HepG2 (cell line): Measurements from ENCODE around the gene TROAP. TPM values are rescaled to one million over a fixed set of nuclear protein-coding genes. Genes with fewer than 3 reads are reported as not detected.

ENCODE experiments used
- ATRX ChIP-seq: sonication (generic); formaldehyde crosslinking; IDR thresholded peaks from 2 replicates; pipeline ENCODE4 v1.4.0; 2020; ENCODE audit warnings: missing genetic modification reagents, borderline replicate concordance
- CHD4 ChIP-seq: fragments of 200-600 bp; sonication (generic); IDR thresholded peaks from 2 replicates; pipeline ENCODE4 v1.7.0; 2017; ENCODE audit warnings: mild to moderate bottlenecking, low read length, borderline replicate concordance
- GATAD1 ChIP-seq: IDR thresholded peaks from 2 replicates; pipeline ENCODE4 v1.6.1; 2016; ENCODE audit warnings: missing genetic modification reagents, missing compliant biosample characterization
- JUND ChIP-seq: sonication (generic); formaldehyde crosslinking; IDR thresholded peaks from 2 replicates; pipeline ENCODE4 v1.8.0; 2022; ENCODE audit warnings: mild to moderate bottlenecking, missing genetic modification reagents
- MAZ ChIP-seq, 2 experiments: sonication (generic) in 1 of 2; formaldehyde crosslinking in 1 of 2; IDR thresholded peaks; 2 replicates each; pipeline versions ENCODE4 v1.5.0 to v1.6.1; 2012 to 2020; ENCODE audit warnings: low read depth in 2 of 2, mild to moderate bottlenecking in 2 of 2, borderline replicate concordance in 1 of 2, improper control_type of control experiment in 1 of 2, low read length in 1 of 2, missing genetic modification reagents in 1 of 2, moderate library complexity in 1 of 2
- MBD4 ChIP-seq: IDR thresholded peaks from 2 replicates; pipeline ENCODE4 v1.6.1; 2012; ENCODE audit warnings: low read length, inconsistent platforms, borderline replicate concordance
- MED13 ChIP-seq: sonication (generic); formaldehyde crosslinking; IDR thresholded peaks from 2 replicates; pipeline ENCODE4 v1.5.0; 2020; ENCODE audit warnings: missing genetic modification reagents
- MIXL1 ChIP-seq: IDR thresholded peaks from 2 replicates; pipeline ENCODE4 v1.6.1; 2016
- PLRG1 ChIP-seq: fragments of 450-650 bp; conservative IDR thresholded peaks from 2 replicates; pipeline ENCODE4 v1.6.1; 2016
- PRMT3 ChIP-seq: sonication (generic); formaldehyde crosslinking; IDR thresholded peaks from 2 replicates; pipeline ENCODE4 v1.8.1; 2022; ENCODE audit warnings: low read depth, mild to moderate bottlenecking, moderate library complexity, missing genetic modification reagents, borderline replicate concordance
- REPIN1 ChIP-seq: sonication (generic); formaldehyde crosslinking; IDR thresholded peaks from 2 replicates; pipeline ENCODE4 v1.8.0; 2022; ENCODE audit warnings: missing genetic modification reagents, low read depth, mild to moderate bottlenecking, borderline replicate concordance
- TAF1 ChIP-seq: sonication (generic); formaldehyde crosslinking; IDR thresholded peaks from 2 replicates; pipeline ENCODE4 v1.4.0; 2020; ENCODE audit warnings: missing genetic modification reagents
- TBL1XR1 ChIP-seq: fragments of 150-350 bp; IDR thresholded peaks from 2 replicates; pipeline ENCODE4 v1.6.1; 2014; ENCODE audit warnings: borderline replicate concordance, low read length; ENCODE audit not compliant: partially characterized antibody
- THYN1 ChIP-seq: sonication (generic); formaldehyde crosslinking; IDR thresholded peaks from 2 replicates; pipeline ENCODE4 v1.8.1; 2023; ENCODE audit warnings: low read depth, mild to moderate bottlenecking, moderate library complexity, missing genetic modification reagents, borderline replicate concordance
- ZBTB3 ChIP-seq: sonication (generic); formaldehyde crosslinking; IDR thresholded peaks from 2 replicates; pipeline ENCODE4 v1.4.0; 2020; ENCODE audit warnings: low read depth, mild to moderate bottlenecking, moderate library complexity, missing genetic modification reagents, borderline replicate concordance
- ZFY ChIP-seq: sonication (generic); formaldehyde crosslinking; IDR thresholded peaks from 2 replicates; pipeline ENCODE4 v1.4.0; 2020; ENCODE audit warnings: missing genetic modification reagents
- ZNF335 ChIP-seq: sonication (generic); formaldehyde crosslinking; IDR thresholded peaks from 2 replicates; pipeline ENCODE4 v1.4.0; 2020; ENCODE audit warnings: missing genetic modification reagents
- ZNF350 ChIP-seq: sonication (generic); formaldehyde crosslinking; IDR thresholded peaks from 2 replicates; pipeline ENCODE4 v1.4.0; 2020; ENCODE audit warnings: mild to moderate bottlenecking, low read depth, missing genetic modification reagents, borderline replicate concordance
- ZNF556 ChIP-seq: sonication (generic); formaldehyde crosslinking; IDR thresholded peaks from 2 replicates; pipeline ENCODE4 v1.4.0; 2020; ENCODE audit warnings: mild to moderate bottlenecking, missing genetic modification reagents, borderline replicate concordance
- ZNF629 ChIP-seq: sonication (generic); formaldehyde crosslinking; conservative IDR thresholded peaks from 2 replicates; pipeline ENCODE4 v1.5.0; 2020; ENCODE audit warnings: missing genetic modification reagents
- ZNF709 ChIP-seq: sonication (generic); formaldehyde crosslinking; IDR thresholded peaks from 2 replicates; pipeline ENCODE4 v1.5.0; 2020; ENCODE audit warnings: mild to moderate bottlenecking, missing genetic modification reagents
- polyA plus RNA-seq, 8 experiments: library from polyadenylated mRNA; depleted of rRNA in 3 of 8; stranded (reverse) in 7 of 8; unstranded in 1 of 8; fragments of >200 nt; fragmentation: Illumina TruSeq in 4 of 8; extraction: Trizol in 4 of 8; gene quantifications; 2 replicates each; pipeline versions ENCODE4 v1.2.1 to v1.2.3, GENCODE V29; 2011 to 2016; ENCODE audit warnings: low read depth in 4 of 8, missing spikeins in 1 of 8, mixed read lengths in 1 of 8; ENCODE audit not compliant: insufficient read depth in 1 of 8
- total RNA-seq, 5 experiments: library from RNA; depleted of rRNA; stranded (reverse); fragments of >200 nt; fragmentation: Illumina TruSeq; extraction: Trizol; gene quantifications; 2 replicates each; pipeline ENCODE4 v1.2.3, GENCODE V29; 2016; ENCODE audit warnings: low read depth in 1 of 5
- TF ChIP-seq, protein P1 (sequence below): sonication (generic); formaldehyde crosslinking; IDR thresholded peaks from 2 replicates; pipeline ENCODE4 v1.5.0; 2020; ENCODE audit warnings: mild to moderate bottlenecking, missing genetic modification reagents
- TF ChIP-seq, protein P2 (sequence below): sonication (generic); formaldehyde crosslinking; IDR thresholded peaks from 2 replicates; pipeline ENCODE4 v1.5.0; 2020; ENCODE audit warnings: missing genetic modification reagents
- TF ChIP-seq, protein P3 (sequence below): IDR thresholded peaks from 2 replicates; pipeline ENCODE4 v1.6.1; 2012; ENCODE audit warnings: low read depth, low read length, improper control_type of control experiment

Gene TROAP
- total and polyA plus RNA-seq, 2 of the 13 experiments (the other 11 are each of a cell fraction or from before 2014, with no cell fraction given), result 22.5 to 30.9 TPM

DNA sequence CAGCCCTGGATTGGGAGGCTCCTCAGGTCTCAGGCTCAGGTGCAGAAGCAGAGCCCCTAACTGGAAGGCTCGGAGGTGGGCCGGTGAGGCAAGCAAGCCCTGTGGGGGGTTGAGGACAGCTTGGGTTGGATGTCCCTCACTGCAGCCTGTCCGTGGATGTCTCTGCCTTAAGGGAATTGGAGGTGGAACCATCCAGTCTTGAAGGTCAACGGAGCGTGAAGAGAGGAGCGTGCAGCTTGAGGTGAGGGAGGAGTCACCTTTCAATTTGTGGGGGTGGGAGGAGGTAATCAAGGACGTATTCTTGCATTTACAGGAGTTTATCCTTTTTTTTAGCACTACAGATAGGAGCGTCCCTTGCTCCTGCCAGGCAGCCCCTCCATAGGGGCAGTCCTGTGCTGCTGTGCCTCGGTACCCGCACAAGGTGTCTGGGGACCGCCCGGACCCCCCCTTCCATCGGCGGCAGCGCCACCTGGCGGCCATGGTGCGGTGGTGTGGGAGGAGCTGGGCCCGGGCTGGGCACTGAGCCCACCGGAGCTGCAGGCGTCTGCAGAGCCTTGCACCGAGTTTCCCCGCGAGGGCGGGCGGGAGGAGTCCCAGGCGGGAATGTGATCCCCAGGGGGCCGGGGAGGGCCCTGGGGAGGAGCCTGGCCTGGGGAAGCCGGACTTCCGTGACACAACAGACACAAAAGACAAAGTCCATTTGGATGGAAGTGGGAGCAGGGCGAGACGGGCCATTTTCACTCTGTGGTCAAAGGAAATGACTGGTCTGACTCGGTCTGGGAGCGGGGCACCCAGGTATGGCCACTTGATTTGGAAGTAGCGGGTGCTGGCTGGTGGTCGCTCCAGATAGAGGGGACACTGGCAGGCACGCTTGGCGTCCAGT, 24.5 kb downstream of the TROAP start (continued):
- 0 out of 2 replicates have a peak, but pooled peaks have one; percentile 23 for TF ChIP-seq ZNF709 (CRISPR knock-in tag)
- no peak for TF ChIP-seq THYN1
- no peak for TF ChIP-seq PLRG1
- TF ChIP-seq, protein P1, sequence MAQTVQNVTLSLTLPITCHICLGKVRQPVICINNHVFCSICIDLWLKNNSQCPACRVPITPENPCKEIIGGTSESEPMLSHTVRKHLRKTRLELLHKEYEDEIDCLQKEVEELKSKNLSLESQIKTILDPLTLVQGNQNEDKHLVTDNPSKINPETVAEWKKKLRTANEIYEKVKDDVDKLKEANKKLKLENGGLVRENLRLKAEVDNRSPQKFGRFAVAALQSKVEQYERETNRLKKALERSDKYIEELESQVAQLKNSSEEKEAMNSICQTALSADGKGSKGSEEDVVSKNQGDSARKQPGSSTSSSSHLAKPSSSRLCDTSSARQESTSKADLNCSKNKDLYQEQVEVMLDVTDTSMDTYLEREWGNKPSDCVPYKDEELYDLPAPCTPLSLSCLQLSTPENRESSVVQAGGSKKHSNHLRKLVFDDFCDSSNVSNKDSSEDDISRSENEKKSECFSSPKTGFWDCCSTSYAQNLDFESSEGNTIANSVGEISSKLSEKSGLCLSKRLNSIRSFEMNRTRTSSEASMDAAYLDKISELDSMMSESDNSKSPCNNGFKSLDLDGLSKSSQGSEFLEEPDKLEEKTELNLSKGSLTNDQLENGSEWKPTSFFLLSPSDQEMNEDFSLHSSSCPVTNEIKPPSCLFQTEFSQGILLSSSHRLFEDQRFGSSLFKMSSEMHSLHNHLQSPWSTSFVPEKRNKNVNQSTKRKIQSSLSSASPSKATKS, result no peak
- no peak for TF ChIP-seq MIXL1 (CRISPR knock-in tag)
- TF ChIP-seq, protein P2, sequence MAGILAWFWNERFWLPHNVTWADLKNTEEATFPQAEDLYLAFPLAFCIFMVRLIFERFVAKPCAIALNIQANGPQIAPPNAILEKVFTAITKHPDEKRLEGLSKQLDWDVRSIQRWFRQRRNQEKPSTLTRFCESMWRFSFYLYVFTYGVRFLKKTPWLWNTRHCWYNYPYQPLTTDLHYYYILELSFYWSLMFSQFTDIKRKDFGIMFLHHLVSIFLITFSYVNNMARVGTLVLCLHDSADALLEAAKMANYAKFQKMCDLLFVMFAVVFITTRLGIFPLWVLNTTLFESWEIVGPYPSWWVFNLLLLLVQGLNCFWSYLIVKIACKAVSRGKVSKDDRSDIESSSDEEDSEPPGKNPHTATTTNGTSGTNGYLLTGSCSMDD (CRISPR knock-in tag), result peak; percentile 66; the same call in 1 of the 2 replicates
- TF ChIP-seq ZFY, result peak; percentile 78
- TF ChIP-seq ZBTB3 (CRISPR knock-in tag), result peak; percentile 75; the same call in 1 of the 2 replicates
- TF ChIP-seq, protein P3, sequence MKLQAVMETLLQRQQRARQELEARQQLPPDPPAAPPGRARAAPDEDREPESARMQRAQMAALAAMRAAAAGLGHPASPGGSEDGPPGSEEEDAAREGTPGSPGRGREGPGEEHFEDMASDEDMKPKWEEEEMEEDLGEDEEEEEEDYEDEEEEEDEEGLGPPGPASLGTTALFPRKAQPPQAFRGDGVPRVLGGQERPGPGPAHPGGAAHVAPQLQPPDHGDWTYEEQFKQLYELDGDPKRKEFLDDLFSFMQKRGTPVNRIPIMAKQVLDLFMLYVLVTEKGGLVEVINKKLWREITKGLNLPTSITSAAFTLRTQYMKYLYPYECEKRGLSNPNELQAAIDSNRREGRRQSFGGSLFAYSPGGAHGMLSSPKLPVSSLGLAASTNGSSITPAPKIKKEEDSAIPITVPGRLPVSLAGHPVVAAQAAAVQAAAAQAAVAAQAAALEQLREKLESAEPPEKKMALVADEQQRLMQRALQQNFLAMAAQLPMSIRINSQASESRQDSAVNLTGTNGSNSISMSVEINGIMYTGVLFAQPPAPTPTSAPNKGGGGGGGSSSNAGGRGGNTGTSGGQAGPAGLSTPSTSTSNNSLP, result no peak
- TF ChIP-seq REPIN1 (CRISPR knock-in tag), result peak; percentile 97
- peak; percentile 72; the same call in 1 of the 2 replicates for TF ChIP-seq ZNF335 (CRISPR knock-in tag)
- TF ChIP-seq MBD4, result no peak
- TF ChIP-seq CHD4, result no peak; the same call in 1 of the 2 replicates
- TF ChIP-seq ATRX (CRISPR knock-in tag), result no peak
- peak; percentile 65; the same call in 1 of the 2 replicates for TF ChIP-seq GATAD1
- TF ChIP-seq ZNF556 (CRISPR knock-in tag), result peak; percentile 94
- peak; percentile 89 for TF ChIP-seq MAZ (IDR thresholded peaks at IDR 0.05; ENCODE audit: borderline replicate concordance, low read depth, low read length)
- peak; percentile 96 for TF ChIP-seq MAZ (CRISPR knock-in tag; IDR thresholded peaks at IDR 0.05; ENCODE audit: low read depth)
- TF ChIP-seq JUND (CRISPR knock-in tag), result no peak
- TF ChIP-seq ZNF350 (CRISPR knock-in tag), result peak; percentile 64; the same call in 1 of the 2 replicates
- no peak for TF ChIP-seq PRMT3
- no peak for TF ChIP-seq TBL1XR1
- TF ChIP-seq TAF1, result peak; percentile 97
- TF ChIP-seq MED13 (CRISPR knock-in tag), result peak; percentile 89; the same call in 1 of the 2 replicates
- TF ChIP-seq ZNF629, result peak; percentile 65
